Erythroblast (primary cell): ENCODE data around the gene SNAPC2.
A peak's percentile ranks its signal among the peaks of the same experiment; 100 is the strongest.

Experiments
- DNase-seq, 2 experiments: peaks; one replicate each; lab custom pipeline; 2025; lab: John Stamatoyannopoulos, UW
- GATA1 ChIP-seq: IDR thresholded peaks from 2 replicates; pipeline ENCODE4 v1.6.1; 2011; ENCODE audit warnings: low read depth, mild to moderate bottlenecking, control low read depth, low read length, moderate library complexity
- POLR2A ChIP-seq: IDR thresholded peaks from 2 replicates; pipeline ENCODE4 v1.6.1; 2011; ENCODE audit warnings: mild to moderate bottlenecking, low read length

SNAPC2 gene

GRCh38 chr19:7925171-7925851 is 5.2 kb downstream of the SNAPC2 start:
- DNase-seq = peak; percentile 88 to 92

GRCh38 chr19:7926021-7926726 is 6.0 kb downstream of the SNAPC2 start, which contains the start of gene CTXN1:
TSS of gene CTXN1 (minus strand) at chr19:7926135. CDS start at chr19:7925538, 597 bp downstream.
- TF ChIP-seq POLR2A (no peak), GATA1 (no peak)
- DNase-seq = peak; percentile 76 to 88

More at GRCh38 chr19:7925171-7925851, 5.2 kb downstream of the SNAPC2 start:
- TF ChIP-seq GATA1 (no peak), POLR2A (no peak)

- DNase-seq = no peak
- TF ChIP-seq POLR2A = peak; percentile 16
- TF ChIP-seq GATA1 = no peak
Measured at GRCh38 chr19:7926727-7927604, 6.8 kb downstream of the SNAPC2 start.

- no peak for TF ChIP-seq POLR2A
- TF ChIP-seq GATA1 = no peak
Measured at GRCh38 chr19:7927605-7928333, 7.6 kb downstream of the SNAPC2 start.

GRCh38 chr19:7928334-7928706 is 8.2 kb downstream of the SNAPC2 start:
- TF ChIP-seq POLR2A = no peak
- TF ChIP-seq GATA1 = no peak
- DNase-seq = no peak

More at GRCh38 chr19:7927605-7928333, 7.6 kb downstream of the SNAPC2 start:
- DNase-seq = no peak

GRCh38 chr19:7928741-7929701 is 8.9 kb downstream of the SNAPC2 start:
- no peak for TF ChIP-seq POLR2A
- peak; percentile 64 to 73 for DNase-seq

- DNase-seq = peak in 1 of 2 experiments; percentile 45
Measured at GRCh38 chr19:7930030-7930429, 9.9 kb downstream of the SNAPC2 start.

GRCh38 chr19:7930765-7931164 is 10.6 kb downstream of the SNAPC2 start:
- TF ChIP-seq GATA1 (no peak), POLR2A (no peak)
- DNase-seq = no peak

- TF ChIP-seq POLR2A (no peak), GATA1 (no peak)
- no peak for DNase-seq
Measured at GRCh38 chr19:7931221-7932061, 11.3 kb downstream of the SNAPC2 start.

- DNase-seq = no peak
- TF ChIP-seq GATA1 (no peak), POLR2A (no peak)
Measured at GRCh38 chr19:7932276-7932929, 12.3 kb downstream of the SNAPC2 start.

- TF ChIP-seq POLR2A (no peak), GATA1 (no peak)
Measured at GRCh38 chr19:7932930-7933300, 12.8 kb downstream of the SNAPC2 start.

GRCh38 chr19:7933411-7933810 is 13.3 kb downstream of the SNAPC2 start:
- DNase-seq = no peak
- no peak for TF ChIP-seq GATA1
- TF ChIP-seq POLR2A = no peak

More at GRCh38 chr19:7932930-7933300, 12.8 kb downstream of the SNAPC2 start:
- DNase-seq = no peak
